ENCODE measurements around the gene CCN6. TPM values are rescaled to one million over a fixed set of nuclear protein-coding genes. Genes with fewer than 3 reads are reported as not detected.

CCN6 gene
- total RNA-seq, 1 experiment from 2014 or later = not detected

DNA sequence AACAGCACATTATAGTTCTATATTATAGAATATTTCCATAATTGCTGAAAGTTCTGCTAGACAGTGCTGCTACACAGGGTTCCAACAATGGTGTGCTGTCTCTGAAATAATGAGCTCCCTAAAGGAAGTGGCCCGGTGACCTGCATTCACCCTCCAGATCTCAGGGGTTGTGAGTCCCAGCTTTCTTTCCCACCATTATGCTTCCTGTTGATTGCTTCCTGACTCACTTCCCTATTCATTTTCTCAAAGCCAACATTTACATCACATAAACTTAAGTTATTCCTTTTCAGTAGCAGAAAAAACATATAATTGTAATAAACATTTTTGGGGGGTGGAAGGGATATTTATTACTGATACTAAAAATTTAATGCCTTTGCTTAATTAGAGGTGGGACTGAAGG is 12.9 kb upstream of the CCN6 start:
- TF ChIP-seq, protein P1, sequence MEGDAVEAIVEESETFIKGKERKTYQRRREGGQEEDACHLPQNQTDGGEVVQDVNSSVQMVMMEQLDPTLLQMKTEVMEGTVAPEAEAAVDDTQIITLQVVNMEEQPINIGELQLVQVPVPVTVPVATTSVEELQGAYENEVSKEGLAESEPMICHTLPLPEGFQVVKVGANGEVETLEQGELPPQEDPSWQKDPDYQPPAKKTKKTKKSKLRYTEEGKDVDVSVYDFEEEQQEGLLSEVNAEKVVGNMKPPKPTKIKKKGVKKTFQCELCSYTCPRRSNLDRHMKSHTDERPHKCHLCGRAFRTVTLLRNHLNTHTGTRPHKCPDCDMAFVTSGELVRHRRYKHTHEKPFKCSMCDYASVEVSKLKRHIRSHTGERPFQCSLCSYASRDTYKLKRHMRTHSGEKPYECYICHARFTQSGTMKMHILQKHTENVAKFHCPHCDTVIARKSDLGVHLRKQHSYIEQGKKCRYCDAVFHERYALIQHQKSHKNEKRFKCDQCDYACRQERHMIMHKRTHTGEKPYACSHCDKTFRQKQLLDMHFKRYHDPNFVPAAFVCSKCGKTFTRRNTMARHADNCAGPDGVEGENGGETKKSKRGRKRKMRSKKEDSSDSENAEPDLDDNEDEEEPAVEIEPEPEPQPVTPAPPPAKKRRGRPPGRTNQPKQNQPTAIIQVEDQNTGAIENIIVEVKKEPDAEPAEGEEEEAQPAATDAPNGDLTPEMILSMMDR (conservative IDR thresholded peaks at IDR 0.05) = no peak
- H3K9me3 Mint-ChIP-seq = no peaks in the 10 kb centered on the region
- Histone ChIP-seq H2BK120ac (ENCODE audit: low read depth, low read length, poor library complexity, severe bottlenecking) (no peak overlapping the region), H3K4me1 (ENCODE audit: insufficient read depth, low read length) (peaks cover 4% of the 10 kb centered on the region; the same call in 1 of the 2 replicates), H3K79me1 (ENCODE audit: insufficient read depth, low read depth, low read length, poor library complexity, severe bottlenecking) (no peaks in the 10 kb centered on the region), H3K9ac (ENCODE audit: extremely low read depth, insufficient read length, low read length) (no peak overlapping the region), H3K79me2 (ENCODE audit: insufficient read depth, low read length) (no peaks in the 10 kb centered on the region), H3K27ac (ENCODE audit: insufficient read length, low read depth, low read length) (no peak overlapping the region), H3K9me3 (ENCODE audit: control insufficient read depth, low read depth, low read length) (no peaks in the 10 kb centered on the region), H3K14ac (ENCODE audit: insufficient read depth, low read length) (no peak overlapping the region), H3K23me2 (ENCODE audit: insufficient read length, low read depth, low read length, poor library complexity, severe bottlenecking) (no peaks in the 10 kb centered on the region), H4K8ac (replicated peaks; ENCODE audit: insufficient read length, low read depth, low read length) (no peak overlapping the region), H3T11ph (ENCODE audit: low read length) (no peak overlapping the region), H4K20me1 (ENCODE audit: control insufficient read depth, insufficient read depth, insufficient read length) (no peaks in the 10 kb centered on the region), H2AK5ac (ENCODE audit: insufficient read length, low read length) (no peak overlapping the region), H2BK20ac (ENCODE audit: low read depth, low read length, poor library complexity, severe bottlenecking) (no peak overlapping the region), H3K18ac (ENCODE audit: insufficient read length, low read depth, low read length) (no peak overlapping the region), H4K91ac (ENCODE audit: insufficient read length, low read depth, low read length) (no peak overlapping the region), H2AFZ (ENCODE audit: low read length) (no peak overlapping the region), H3K56ac (ENCODE audit: insufficient read length, low read depth, low read length) (no peak overlapping the region), H2BK5ac (ENCODE audit: insufficient read length, low read length) (no peak overlapping the region), H2BK12ac (ENCODE audit: insufficient read length, low read depth, low read length) (no peak overlapping the region), H2BK15ac (ENCODE audit: low read depth, low read length) (no peak overlapping the region), H3K23ac (ENCODE audit: insufficient read length, low read depth, low read length) (no peak overlapping the region), H4K5ac (ENCODE audit: insufficient read length, low read depth, low read length) (no peak overlapping the region), H3K4ac (ENCODE audit: low read depth, low read length) (no peak overlapping the region), H3K27me3 (ENCODE audit: insufficient read depth, low read length) (no peaks in the 10 kb centered on the region), H3K4me2 (ENCODE audit: insufficient read depth, insufficient read length, low read length) (no peak overlapping the region)
- H3K27ac Mint-ChIP-seq = no peak overlapping the region
- peaks cover 0 to 3% of the 10 kb centered on the region in 2 experiments; a peak in 2 of 4 replicates for H3K4me1 Mint-ChIP-seq
- DNase-seq = no peak
- H3K36me3 Mint-ChIP-seq (ENCODE audit: insufficient read depth in 1 of 3, low read depth in 3 of 3) = no peaks in the 10 kb centered on the region; a peak in 1 of 7 replicates
- H3K4me3 Mint-ChIP-seq = no peak overlapping the region
- no CpG with 5 or more reads among the region's 1 CpG for WGBS (ENCODE audit: extremely low coverage, insufficient read length, low lambda C conversion rate)
- H3K27me3 Mint-ChIP-seq (ENCODE audit: low read depth) = no peaks in the 10 kb centered on the region; the same call in 1 of the 2 replicates
